ENCODE results near the gene RTN4R. TPM values are rescaled to one million over a fixed set of nuclear protein-coding genes. Genes with fewer than 3 reads are reported as not detected.
"Not testable (repeated sequence)": the region's sequence is repeated elsewhere in the genome, so short reads cannot be mapped to it uniquely, and the experiment has no call there.

The RTN4R gene
- total RNA-seq, 1 experiment from 2014 or later = 16.3 TPM

DNA sequence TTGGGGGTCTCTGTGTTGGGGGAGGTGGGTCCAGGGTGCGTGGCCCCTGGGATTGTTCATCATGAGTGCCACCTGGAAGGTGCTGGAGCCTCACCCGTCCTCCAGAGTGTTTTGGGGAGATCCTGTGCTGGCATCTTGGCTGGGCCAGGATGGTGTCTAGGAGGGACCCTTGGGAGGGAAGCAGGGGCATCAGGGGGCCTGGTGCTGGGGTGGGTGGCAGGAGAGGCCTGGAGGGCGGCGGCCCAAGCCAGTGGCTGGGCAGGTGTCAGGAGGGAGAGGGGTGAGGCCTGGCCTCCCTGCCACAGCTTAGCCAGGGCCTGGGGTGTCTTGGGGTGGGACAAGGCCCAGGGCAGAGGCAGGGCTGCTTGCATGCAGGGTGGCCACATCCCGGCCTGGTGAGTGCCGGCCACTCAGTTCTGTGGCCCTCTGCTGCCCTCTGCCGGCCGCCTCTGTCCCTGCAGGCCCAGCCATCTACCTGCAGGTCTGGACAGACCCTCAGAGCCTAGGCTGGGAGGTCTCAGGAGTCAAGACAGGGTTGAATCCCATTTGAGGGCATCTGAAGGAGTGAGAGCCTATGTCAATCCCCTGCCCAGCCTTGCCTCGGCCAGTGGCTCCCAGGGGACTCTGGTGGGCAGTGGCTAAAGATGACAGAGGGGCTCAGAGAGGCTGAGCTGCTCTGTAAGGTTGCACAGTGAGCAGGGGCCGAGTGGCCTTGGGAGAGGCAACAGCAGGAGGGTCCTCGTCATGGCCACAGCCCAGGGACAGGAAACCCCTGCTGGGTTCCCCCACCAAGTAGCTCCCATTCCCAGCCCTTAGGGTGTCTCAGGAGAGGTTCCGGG is 17.6 kb upstream of the RTN4R start:
- in situ Hi-C loops (cut with HindIII; ENCODE audit: low pct_unique_long_range_greater_than_20kb, low sequenced_read_pairs); H3K27me3 ChIP-seq (ENCODE audit: control insufficient read depth, insufficient read depth, low read length); BruUV-seq (replicated peaks); DNase-seq (ENCODE audit: low read depth, low spot score); POLR2A ChIA-PET; H3K4me3 ChIP-seq (ENCODE audit: low read depth in 2 of 2, low read length in 2 of 2); H3K36me3 ChIP-seq (ENCODE audit: control insufficient read depth, insufficient read depth, low read length); H3K9me3 ChIP-seq (ENCODE audit: control insufficient read depth, insufficient read depth, low read depth, low read length); H3K4me1 ChIP-seq (ENCODE audit: control insufficient read depth, insufficient read depth, low read length); H3K27ac ChIP-seq (ENCODE audit: low read length): not testable (repeated sequence)
- peak; percentile 48; the same call in 1 of the 2 replicates for TF ChIP-seq CTCF (IDR thresholded peaks at IDR 0.05)
- CTCF ChIA-PET = interaction anchor here (0.8 kb wide), 1 partner anchor 128 kb away, joined by 3 read pairs; no protein-coding TSS in a partner anchor
- peak; percentile 91 for ATAC-seq
- intact Hi-C loops (cut with micrococcal nuclease; ENCODE audit: unreplicated experiment) = loop anchor here (2.0 kb wide), 1 partner anchor 129 kb away; no protein-coding TSS in a partner anchor

DNA sequence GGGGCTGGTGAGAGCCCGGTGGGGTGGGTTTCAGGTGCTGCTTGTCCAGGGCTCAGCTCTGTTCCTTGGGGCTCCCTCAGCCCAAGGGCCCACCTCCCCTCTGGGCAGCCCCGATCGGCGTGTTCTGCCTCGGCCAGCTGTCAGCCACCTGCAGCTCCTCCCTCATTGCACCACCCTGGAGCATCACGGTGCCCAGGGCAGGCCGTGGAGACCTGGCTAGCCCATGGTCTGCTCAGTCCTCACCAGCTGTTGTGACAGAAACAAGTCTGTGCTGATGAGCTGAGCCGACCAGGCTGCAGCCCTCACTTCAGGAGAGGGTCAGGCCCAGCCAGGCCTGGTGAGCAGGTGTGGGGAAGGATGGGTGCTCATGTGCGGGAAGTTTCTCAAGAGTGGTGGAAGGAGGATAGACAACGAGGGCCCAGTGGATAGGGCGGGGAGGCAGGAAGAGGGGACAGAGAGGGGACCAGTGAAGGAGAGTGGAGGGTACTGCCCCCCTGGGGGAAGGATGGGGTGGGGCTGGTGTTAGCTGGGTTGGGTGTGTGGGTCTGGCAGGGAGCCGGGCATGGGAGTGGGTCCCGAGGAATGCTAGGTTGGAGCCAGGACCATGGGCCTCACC is 16.5 kb upstream of the RTN4R start:
- Histone ChIP-seq H3K36me3 (ENCODE audit: control insufficient read depth, insufficient read depth, low read length) (no peaks in the 10 kb centered on the region), H3K27me3 (ENCODE audit: control insufficient read depth, insufficient read depth, low read length) (no peaks in the 10 kb centered on the region), H3K4me3 (ENCODE audit: low read depth in 2 of 2, low read length in 2 of 2) (no peak overlapping the region), H3K9me3 (ENCODE audit: control insufficient read depth, insufficient read depth, low read depth, low read length) (no peaks in the 10 kb centered on the region), H3K27ac (ENCODE audit: low read length) (no peak overlapping the region), H3K4me1 (ENCODE audit: control insufficient read depth, insufficient read depth, low read length) (no peaks in the 10 kb centered on the region)
- DNase-seq (ENCODE audit: low read depth, low spot score) (no peak), ATAC-seq (no peak)
- TF ChIP-seq POLR2AphosphoS5 (IDR thresholded peaks at IDR 0.05; ENCODE audit: low read depth, low read length) (no peak), TCF7L2 (IDR thresholded peaks at IDR 0.05; ENCODE audit: low read depth, low read length) (no peak)
- no TSS peak for BruUV-seq (replicated peaks)
- in situ Hi-C loops (cut with HindIII; ENCODE audit: low pct_unique_long_range_greater_than_20kb, low sequenced_read_pairs) (no loop called here), intact Hi-C loops (cut with micrococcal nuclease; ENCODE audit: unreplicated experiment) (loop anchor here (2.0 kb wide), 1 partner anchor 128 kb away; no protein-coding TSS in a partner anchor)
- ChIA-PET CTCF (interaction anchor here (0.8 kb wide), 1 partner anchor 127 kb away, joined by 3 read pairs; no protein-coding TSS in a partner anchor), POLR2A (no interaction called here)

GRCh38 chr22:20283674-20284066 is 15.6 kb upstream of the RTN4R start:
- POLR2A ChIA-PET = no interaction called here
- Histone ChIP-seq H3K36me3 (ENCODE audit: control insufficient read depth, insufficient read depth, low read length) (no peaks in the 10 kb centered on the region), H3K27ac (ENCODE audit: low read length) (no peak overlapping the region), H3K4me3 (ENCODE audit: low read depth in 2 of 2, low read length in 2 of 2) (no peak overlapping the region), H3K9me3 (ENCODE audit: control insufficient read depth, insufficient read depth, low read depth, low read length) (no peaks in the 10 kb centered on the region), H3K4me1 (ENCODE audit: control insufficient read depth, insufficient read depth, low read length) (no peaks in the 10 kb centered on the region), H3K27me3 (ENCODE audit: control insufficient read depth, insufficient read depth, low read length) (no peaks in the 10 kb centered on the region)
- no peak for ATAC-seq
- CTCF ChIA-PET = no interaction called here
- no peak for TF ChIP-seq CTCF (IDR thresholded peaks at IDR 0.05)
- TF ChIP-seq TCF7L2 (IDR thresholded peaks at IDR 0.05; ENCODE audit: low read depth, low read length) = no peak
- no peak for TF ChIP-seq REST (IDR thresholded peaks at IDR 0.05; ENCODE audit: insufficient read depth in 1 of 2, low read depth in 2 of 2, low read length in 1 of 2)
- no peak for TF ChIP-seq SIN3A (IDR thresholded peaks at IDR 0.05; ENCODE audit: borderline replicate concordance, insufficient read depth, low read depth, low read length)
- intact Hi-C loops (cut with micrococcal nuclease; ENCODE audit: unreplicated experiment) (loop anchor here (2.0 kb wide), 1 partner anchor 127 kb away; no protein-coding TSS in a partner anchor), in situ Hi-C loops (cut with HindIII; ENCODE audit: low pct_unique_long_range_greater_than_20kb, low sequenced_read_pairs) (no loop called here)
- no TSS peak for BruUV-seq (replicated peaks)
- no peak for DNase-seq (ENCODE audit: low read depth, low spot score)

All from Panc1 (cell line).